Psoas muscle (tissue), 8 donors: ENCODE data around the gene CXCL5. TPM values are rescaled to one million over a fixed set of nuclear protein-coding genes. Genes with fewer than 3 reads are reported as not detected.

Experiments
- ATAC-seq, 4 donors: fragments of 200-7000 bp; cut with Tn5 transposase; one replicate each; pipeline ENCODE4 v1.9.1; 2020; ENCODE audit warnings: moderate library complexity in 3 of 4, mild to moderate bottlenecking in 2 of 4
- DNase-seq, 2 donors: peaks; one replicate each; pipeline ENCODE4 v3.0.0-alpha.2; 2020
- H3K27ac ChIP-seq: fragments of 200-600 bp; one replicate; pipeline ENCODE4 v1.8.0; 2022
- H3K27me3 ChIP-seq, 3 donors: fragments of 200-600 bp in 1 of 3; one replicate each; pipeline versions ENCODE4 v1.6.1 to v1.8.0; 2013 to 2022; ENCODE audit warnings: low read length in 2 of 3, mild to moderate bottlenecking in 2 of 3, moderate library complexity in 1 of 3; ENCODE audit not compliant: insufficient read depth in 3 of 3
- H3K36me3 ChIP-seq, 2 donors: fragments of 200-600 bp in 1 of 2; one replicate each; pipeline versions ENCODE4 v1.6.1 to v1.8.0; 2013 to 2022; ENCODE audit warnings: low read depth in 1 of 2, mild to moderate bottlenecking in 1 of 2, moderate library complexity in 1 of 2; ENCODE audit not compliant: insufficient read depth in 1 of 2
- H3K4me1 ChIP-seq: fragments of 200-600 bp; one replicate; pipeline ENCODE4 v1.8.0; 2022
- H3K4me3 ChIP-seq: fragments of 200-600 bp; one replicate; pipeline ENCODE4 v1.8.0; 2022; ENCODE audit warnings: mild to moderate bottlenecking
- H3K9me3 ChIP-seq: fragments of 200-600 bp; one replicate; pipeline ENCODE4 v1.8.0; 2022
- CTCF ChIP-seq: fragments of 200-600 bp; IDR thresholded peaks from one replicate; pipeline ENCODE4 v1.8.0; 2022; ENCODE audit warnings: antibody characterized with exemption
- WGBS, 3 donors: extraction: QIAGEN DNeasy Blood & Tissue Kit; methylation state at CpG; one replicate each; pipeline versions ENCODE4 v1.1.6 to v1.1.7; 2013; 5-methylcytosine and 5-hydroxymethylcytosine counted together
- intact Hi-C, 2 donors: fragments of 100-400 bp; cut with DNase I; formaldehyde crosslinking; loops; one replicate each; pipeline versions ENCODE4 v1.11.0 to v1.14.2; 2022
- polyA plus RNA-seq, 3 donors: library from polyadenylated mRNA; stranded (reverse); fragments of 200-250 nt; gene quantifications; one replicate each; pipeline ENCODE4 v1.2.3, GENCODE V29; 2013
- total RNA-seq, 4 donors: library from RNA; stranded (reverse); fragmentation: NEBNext Ultra II Directional in 2 of 4; extraction: Animal tissue kit (Norgen Biotek cat#: 25700) in 2 of 4; gene quantifications; one replicate each; pipeline versions ENCODE4 v1.2.1 to v1.2.4, GENCODE V29; 2021 to 2023
- donor health status: healthy with polysubstance abuse.
- donor health status: DM: no; HTN: no; CAD: no; lungs with moderate emphysema.
- donor health status: Bipolar disorder and iron deficiency.
- donor health status: healthy.
- donor health status: DM: yes; HTN: yes; CAD: no.
- donor health status: DM: no; HTN: no; CAD: no.
- donor health status: DM: no; HTN: no; CAD: no.
- donor health status: DM: yes; HTN: yes; CAD: no.

The CXCL5 gene
- total and polyA plus RNA-seq, 7 donors: 0.03 to 0.52 (median 0.08) TPM

- no peak overlapping the region for H3K27ac ChIP-seq
These were observed 33.6 kb upstream of the CXCL5 start for GRCh38 chr4:74032064-74032463.

GRCh38 chr4:74031576-74031975 is 33.1 kb upstream of the CXCL5 start:
- no peak for ATAC-seq
- no peaks in the 10 kb centered on the region for H3K36me3 ChIP-seq
- intact Hi-C loops: no loop called here
- H3K27me3 ChIP-seq: no peaks in the 10 kb centered on the region
- no peak overlapping the region for H3K27ac ChIP-seq
- H3K4me1 ChIP-seq: no peaks in the 10 kb centered on the region
- DNase-seq: no peak
- TF ChIP-seq CTCF: no peak
- no peak overlapping the region for H3K4me3 ChIP-seq
- H3K9me3 ChIP-seq: no peaks in the 10 kb centered on the region

More at GRCh38 chr4:74032064-74032463, 33.6 kb upstream of the CXCL5 start:
- no peaks in the 10 kb centered on the region for H3K4me1 ChIP-seq
- H3K36me3 ChIP-seq: no peaks in the 10 kb centered on the region
- no peak for DNase-seq
- no peak for ATAC-seq
- no peak for TF ChIP-seq CTCF
- H3K9me3 ChIP-seq: no peaks in the 10 kb centered on the region
- intact Hi-C loops: no loop called here
- H3K4me3 ChIP-seq: no peak overlapping the region
- peaks cover 0 to 2% (median 0%) of the 10 kb centered on the region in 3 donors for H3K27me3 ChIP-seq

DNA sequence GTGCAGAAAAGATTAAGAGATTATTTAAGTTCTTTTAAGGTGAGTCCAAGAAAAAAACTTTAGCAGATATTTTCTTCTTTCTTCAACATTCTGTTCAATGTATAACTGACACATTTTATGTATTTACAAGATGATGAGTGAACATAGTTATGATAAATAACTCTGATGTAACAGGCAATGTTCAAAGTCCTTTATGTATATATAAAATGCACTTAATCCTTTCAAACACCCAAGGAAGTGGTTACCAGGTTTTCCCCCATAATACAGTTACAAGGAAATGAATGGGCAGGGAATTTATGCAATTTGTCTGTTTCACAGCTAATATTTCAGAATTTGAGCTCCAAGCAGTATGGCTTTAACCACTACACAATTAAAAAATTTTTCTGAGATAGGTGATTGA is 31.8 kb upstream of the CXCL5 start:
- H3K9me3 ChIP-seq: no peaks in the 10 kb centered on the region
- no peaks in the 10 kb centered on the region for H3K27me3 ChIP-seq
- intact Hi-C loops: no loop called here
- H3K36me3 ChIP-seq: no peaks in the 10 kb centered on the region
- H3K4me3 ChIP-seq: no peak overlapping the region
- TF ChIP-seq CTCF: no peak
- H3K4me1 ChIP-seq: no peaks in the 10 kb centered on the region
- ATAC-seq (no peak), DNase-seq (no peak)
- H3K27ac ChIP-seq: no peak overlapping the region

DNA sequence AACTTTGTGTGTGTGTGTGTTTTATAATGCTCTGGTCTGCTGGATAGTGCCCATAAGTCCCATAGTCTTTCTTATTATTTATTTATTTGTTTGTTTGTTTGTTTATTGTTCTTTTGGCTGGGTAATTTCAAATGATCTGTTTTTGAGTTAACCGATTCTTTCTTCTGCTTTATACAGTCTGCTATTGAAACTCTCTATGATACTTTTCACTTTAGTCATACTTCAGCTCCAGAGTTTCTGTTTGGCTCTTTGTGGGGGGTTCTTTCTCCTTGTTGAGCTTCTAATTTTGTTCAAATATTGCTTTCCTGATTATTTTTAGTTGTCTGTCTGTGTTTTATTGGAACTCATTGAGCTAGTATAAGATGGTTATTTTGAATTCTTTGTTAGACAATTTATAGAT is 30.0 kb upstream of the CXCL5 start:
- TF ChIP-seq CTCF: no peak
- DNase-seq (no peak), ATAC-seq (no peak)
- Histone ChIP-seq H3K27ac (no peak overlapping the region), H3K36me3 (no peaks in the 10 kb centered on the region), H3K4me1 (no peaks in the 10 kb centered on the region), H3K9me3 (no peaks in the 10 kb centered on the region), H3K4me3 (no peak overlapping the region), H3K27me3 (no peaks in the 10 kb centered on the region)
- WGBS, 3 donors: 0 to 47% (median 47%) methylated on average over 1 of the region's 1 CpG
- intact Hi-C loops: no loop called here

DNA sequence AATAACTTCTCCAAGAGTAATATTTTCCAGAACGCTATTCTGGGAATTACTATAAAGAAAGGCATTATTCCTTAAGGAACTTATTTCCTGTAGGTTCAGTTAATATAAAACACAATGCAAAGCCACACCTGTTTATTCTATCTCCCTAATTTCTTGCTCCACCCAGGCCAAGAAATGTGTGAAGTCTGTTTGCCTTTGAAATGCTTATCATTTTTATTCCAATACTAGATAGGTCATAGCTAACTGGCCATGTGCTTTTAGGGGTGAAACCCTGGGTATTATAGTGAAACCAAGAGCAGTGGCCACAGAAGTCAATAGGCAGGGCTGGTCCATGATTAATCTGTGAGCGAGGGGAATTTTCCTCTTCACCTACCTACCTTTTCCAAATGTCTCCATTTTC is 25.2 kb upstream of the CXCL5 start:
- no peak for ATAC-seq
- intact Hi-C loops: no loop called here
- H3K4me1 ChIP-seq: no peaks in the 10 kb centered on the region

More for the DNA sequence above, 25.2 kb upstream of the CXCL5 start:
- H3K4me3 ChIP-seq: no peak overlapping the region
- H3K27me3 ChIP-seq: no peaks in the 10 kb centered on the region
- no peak for TF ChIP-seq CTCF
- H3K27ac ChIP-seq: no peak overlapping the region
- 74 to 83% (median 80%) methylated on average over 2 of the region's 2 CpGs for WGBS, 3 donors
- H3K36me3 ChIP-seq: no peaks in the 10 kb centered on the region
- no peak for DNase-seq
- H3K9me3 ChIP-seq: no peaks in the 10 kb centered on the region
